IPS DF 4.7 (cell line): ENCODE results near the gene PTPRK.

Experiments used
- DNase-seq: peaks from one replicate; pipeline ENCODE4 v3.0.0-alpha.2; 2013; ENCODE audit warnings: low spot score; ENCODE audit errors: extremely low read depth

The PTPRK gene

DNA sequence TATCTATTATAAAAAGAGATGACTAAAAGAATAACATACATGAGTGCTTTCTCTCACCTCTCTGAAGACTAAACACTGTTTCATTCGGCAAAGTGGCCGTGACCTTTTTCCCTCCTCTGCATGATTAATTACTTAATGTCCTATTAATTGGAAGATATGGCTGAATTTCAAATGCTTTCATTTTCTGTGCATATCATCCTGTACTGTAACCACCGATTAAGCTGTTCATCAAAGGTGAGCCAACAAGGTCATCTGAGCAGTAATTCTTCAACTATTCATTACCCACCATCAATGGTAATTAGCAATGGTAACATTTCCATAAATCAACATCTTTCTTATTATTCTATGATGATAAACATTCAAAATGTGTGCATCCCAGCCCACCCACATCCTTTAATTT lies 125.2 kb downstream of the PTPRK start:
- no peak for DNase-seq

GRCh38 chr6:128394167-128394566 lies 126.2 kb downstream of the PTPRK start:
- no peak for DNase-seq

GRCh38 chr6:128389820-128390534 lies 130.4 kb downstream of the PTPRK start:
- DNase-seq, result no peak

DNA sequence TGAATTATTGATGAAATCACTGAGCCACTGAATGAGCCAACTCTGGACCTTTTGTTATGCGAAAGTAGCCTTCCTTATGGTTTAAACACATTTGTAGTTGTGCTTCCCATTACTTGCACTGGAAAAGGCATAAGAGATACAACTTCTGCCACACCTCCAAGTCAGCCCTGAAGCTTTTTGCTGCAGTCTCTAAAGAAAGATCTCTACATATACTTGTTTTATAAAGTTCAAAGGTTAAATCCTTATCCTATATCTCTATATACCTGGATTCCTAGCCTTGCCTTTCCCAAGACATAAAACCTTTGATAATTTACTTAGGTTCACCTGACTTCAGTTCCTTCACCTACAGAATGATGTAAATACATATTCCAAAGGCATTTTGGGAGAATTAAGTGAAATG lies 132.0 kb downstream of the PTPRK start:
- no peak for DNase-seq

- no peak for DNase-seq
These were observed 139.5 kb downstream of the PTPRK start for GRCh38 chr6:128380891-128381290.

DNA sequence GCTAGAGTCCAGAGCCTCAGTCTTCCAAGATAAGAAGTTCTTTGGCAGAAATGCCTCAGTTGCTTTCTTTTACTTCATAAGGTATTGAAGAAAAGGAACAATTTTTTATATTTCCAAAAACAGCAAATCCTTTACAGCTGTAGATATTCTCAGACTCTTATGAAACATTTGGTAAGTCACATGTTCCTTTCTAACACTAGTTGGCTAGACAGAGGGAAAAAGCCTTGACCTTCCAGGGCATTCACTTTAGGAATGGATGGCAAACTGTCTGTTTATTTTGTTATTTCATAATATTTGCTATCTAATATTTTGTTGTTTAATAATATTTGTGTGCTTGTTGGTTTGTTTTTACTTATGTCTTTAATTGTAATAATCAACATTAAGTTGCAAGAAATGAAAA lies 140.8 kb downstream of the PTPRK start:
- no peak for DNase-seq

- no peak for DNase-seq
These were observed 143.4 kb downstream of the PTPRK start for GRCh38 chr6:128376952-128377503.

GRCh38 chr6:128371136-128371535 lies 149.3 kb downstream of the PTPRK start:
- no peak for DNase-seq

DNA sequence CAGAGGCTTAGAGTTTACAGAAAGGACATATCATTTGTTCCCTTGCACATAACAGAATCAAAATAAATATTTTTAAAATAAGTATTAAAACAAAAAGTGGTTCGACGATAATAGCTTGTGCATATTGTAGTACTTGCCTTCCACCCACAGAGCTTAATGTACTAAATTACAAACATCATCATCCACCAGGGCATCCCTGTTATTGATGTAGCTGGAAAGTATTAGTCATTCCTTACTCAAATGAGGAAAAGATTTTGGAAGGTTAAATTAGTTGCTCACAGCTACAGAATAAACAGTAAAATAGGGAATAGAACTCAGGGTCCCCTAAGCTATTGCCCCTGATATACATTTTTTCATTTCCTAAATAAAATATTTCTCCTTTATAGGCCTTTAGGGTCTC lies 150.3 kb downstream of the PTPRK start:
- DNase-seq, result no peak

DNA sequence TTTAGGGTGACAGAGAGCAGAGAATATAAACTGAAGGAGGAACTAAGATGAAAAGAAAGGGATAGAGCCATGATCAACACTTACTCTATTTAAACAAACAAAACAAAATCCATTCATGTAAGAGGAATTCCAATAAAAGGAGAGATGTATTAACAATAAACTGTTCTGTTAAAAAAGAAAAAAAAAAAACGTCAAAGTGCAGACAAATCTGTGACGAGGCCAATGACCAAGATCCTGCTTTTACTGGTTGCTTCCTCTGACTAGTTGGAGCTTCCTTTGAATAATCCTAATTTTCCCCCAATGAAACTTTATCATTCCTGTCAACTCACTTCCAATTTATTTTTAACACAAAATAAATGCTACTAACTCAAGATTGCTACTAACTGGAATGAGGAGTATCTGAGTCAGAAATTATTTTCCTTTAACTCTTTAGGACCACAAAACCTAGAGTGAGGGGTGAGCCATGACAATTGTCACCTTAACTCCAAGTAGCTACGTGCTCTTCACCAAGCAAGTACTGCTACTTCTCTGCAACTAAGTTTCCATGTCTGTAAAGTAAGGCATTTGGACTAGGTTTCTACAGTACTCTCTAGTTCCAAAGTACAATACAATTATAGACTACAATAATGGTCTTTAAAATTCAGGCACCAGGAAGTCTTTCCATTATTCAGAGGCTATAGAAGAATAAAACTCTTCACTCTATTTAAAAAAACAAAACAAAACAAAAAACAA lies 152.0 kb downstream of the PTPRK start:
- no peak for DNase-seq

DNA sequence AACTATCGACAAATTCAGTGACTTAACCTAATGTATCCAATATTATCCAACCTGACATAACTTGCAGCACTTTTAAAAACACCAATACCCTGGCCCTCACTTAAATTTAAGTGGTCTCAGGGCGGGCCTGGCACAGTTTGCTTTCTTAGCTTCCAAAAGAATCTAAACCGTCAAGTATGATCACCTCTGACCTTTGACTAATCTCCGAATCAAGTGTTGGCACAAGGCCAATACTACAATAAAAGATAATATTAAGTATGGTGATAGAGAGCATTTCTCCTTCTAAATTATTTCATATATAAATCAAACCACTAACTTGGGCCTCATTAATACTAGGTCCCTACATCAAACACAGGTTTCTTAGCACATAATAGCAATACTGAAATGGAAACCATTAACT lies 153.0 kb downstream of the PTPRK start:
- DNase-seq, result no peak

DNA sequence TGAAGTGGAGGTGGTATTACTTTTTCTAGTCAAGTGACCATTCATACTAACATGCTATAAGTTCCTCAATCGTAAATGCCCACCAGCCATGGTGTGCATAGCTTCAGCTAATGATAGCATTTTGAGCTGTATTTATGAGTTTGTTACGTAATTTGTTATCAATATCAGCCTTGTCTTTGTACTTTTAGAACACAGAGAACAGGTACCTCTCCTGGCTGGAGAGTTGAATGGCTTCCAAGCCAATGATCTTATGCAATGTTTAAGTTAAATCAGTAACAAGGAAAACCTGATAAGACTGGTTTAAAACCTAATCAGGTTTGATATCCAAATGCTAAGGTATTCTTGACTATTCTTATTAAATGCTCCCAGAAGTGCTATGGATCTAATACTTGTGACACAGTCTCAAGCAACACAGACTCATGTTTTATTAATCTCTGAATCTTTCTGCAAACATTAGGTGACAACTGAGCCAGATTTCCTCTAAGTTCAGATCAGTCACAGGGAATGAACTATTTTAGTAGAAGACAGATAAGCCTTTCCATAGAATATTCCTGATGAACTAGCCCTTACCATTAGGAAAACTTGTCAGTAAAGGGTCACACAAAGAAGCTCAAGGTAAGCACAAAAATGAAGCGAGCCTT lies 154.8 kb downstream of the PTPRK start:
- no peak for DNase-seq

- no peak for DNase-seq
These were observed 155.5 kb downstream of the PTPRK start for GRCh38 chr6:128364766-128365519.

DNA sequence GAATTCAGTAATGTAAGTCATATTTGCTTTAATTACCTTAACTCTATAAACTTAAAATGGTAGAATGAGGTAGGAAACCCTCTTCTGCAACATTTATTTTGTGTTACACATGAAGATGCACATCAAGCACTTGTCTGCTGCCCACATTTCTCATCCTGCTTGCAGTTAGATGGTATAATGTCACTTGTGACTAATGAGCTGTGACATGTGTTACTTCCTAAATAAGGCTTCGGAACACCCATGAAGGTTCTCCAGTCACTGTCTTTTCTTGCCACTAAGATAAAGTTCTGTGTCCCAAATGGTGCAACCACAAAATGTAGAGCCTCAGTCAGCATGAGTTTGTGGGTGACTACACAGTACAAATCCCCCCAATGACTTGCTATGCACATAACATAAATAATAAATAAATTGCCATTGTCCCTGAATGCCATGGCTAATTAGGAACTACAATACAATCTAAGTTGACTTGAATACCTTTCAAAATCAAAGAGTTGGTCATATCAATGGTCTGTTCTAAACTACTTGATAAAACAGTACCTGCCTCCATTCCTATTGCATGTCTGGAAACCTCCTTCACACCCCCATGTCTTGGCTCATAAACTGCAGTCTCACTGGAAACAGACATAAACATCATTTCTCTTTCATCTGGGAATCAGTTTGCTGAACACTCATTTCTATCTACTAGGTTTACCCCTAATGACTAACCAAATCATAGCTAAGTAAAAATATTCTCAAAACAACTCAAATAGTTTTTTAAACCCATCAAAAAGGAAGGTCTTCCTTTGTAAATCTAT lies 157.2 kb downstream of the PTPRK start:
- no peak for DNase-seq

GRCh38 chr6:128361378-128361777 lies 159.0 kb downstream of the PTPRK start:
- no peak for DNase-seq

DNA sequence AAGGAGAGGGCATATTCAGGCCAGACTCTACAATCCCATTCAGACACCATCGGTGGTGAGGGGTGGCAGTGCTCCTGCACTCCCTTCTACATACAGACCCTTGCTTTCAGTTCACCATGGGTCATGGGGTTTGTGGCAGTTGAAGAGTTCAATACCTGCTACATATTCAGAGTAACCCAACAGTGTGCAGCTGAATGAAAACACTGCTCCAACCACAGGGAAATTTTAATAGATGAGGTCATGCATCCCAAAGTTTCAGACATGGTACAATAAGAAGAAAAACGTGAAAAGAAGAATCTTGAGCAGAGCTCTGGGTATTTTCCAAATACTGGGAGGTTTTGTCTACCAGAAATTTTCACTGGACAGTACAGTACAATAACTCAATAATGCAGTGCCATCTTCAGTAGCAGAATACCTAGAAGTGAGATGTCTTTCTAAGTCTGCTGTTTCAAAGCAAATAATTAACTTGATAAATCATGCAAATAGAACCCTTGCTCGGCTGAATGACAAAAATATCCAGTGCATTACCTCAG lies 162.1 kb downstream of the PTPRK start:
- DNase-seq, result no peak

- DNase-seq, result no peak
These were observed 162.8 kb downstream of the PTPRK start for GRCh38 chr6:128357392-128358130.

- DNase-seq, result no peak
These were observed 168.0 kb downstream of the PTPRK start for GRCh38 chr6:128352366-128352765.

DNA sequence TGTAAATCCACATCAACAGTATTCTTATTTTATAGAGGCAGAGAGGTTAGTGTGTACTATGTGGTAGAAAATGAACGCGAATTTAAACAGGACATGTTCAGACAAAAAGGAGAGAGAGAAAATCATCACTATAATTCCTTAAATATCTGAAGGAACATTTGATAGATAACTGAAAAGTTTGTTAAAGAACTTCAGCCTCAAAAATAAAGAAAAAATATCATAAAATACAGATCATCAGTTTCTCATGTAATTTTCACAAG lies 169.2 kb downstream of the PTPRK start:
- DNase-seq, result no peak
